HepG2 (cell line): ENCODE data around the gene IRX4. TPM values are rescaled to one million over a fixed set of nuclear protein-coding genes. Genes with fewer than 3 reads are reported as not detected.

Experiments used
- ATAC-seq: fragments of 200-7000 bp; cut with Tn5 transposase; 3 replicates; pipeline ENCODE4 v1.9.1; 2020; ENCODE audit warnings: mild to moderate bottlenecking, moderate library complexity
- BruUV-seq: library from RNA; stranded (reverse); fragments of 400-500 nt; replicated peaks from 2 replicates; lab custom pipeline; 2021; lab: Mats Ljungman, UMichigan
- CTCF ChIA-PET: fragments of 300-600 bp; formaldehyde crosslinking; extraction: SDS; loops from one replicate; lab custom pipeline; 2021; ENCODE audit warnings: low total read pairs, inconsistent platforms, low intra/inter-chr PET ratio; lab: Yijun Ruan, JAX
- POLR2A ChIA-PET: fragments of 350-600 bp; sonication (Branson Sonifier 250); formaldehyde crosslinking; loops from one replicate; lab custom pipeline; 2020; ENCODE audit warnings: antibody characterized with exemption, inconsistent platforms; lab: Yijun Ruan, JAX
- DNase-seq: peaks from one replicate; pipeline ENCODE4 v3.0.0-alpha.2; 2015; ENCODE audit warnings: low spot score
- FAIRE-seq: peaks from 3 replicates; lab custom pipeline; 2011; peaks lifted over from hg19 to GRCh38; lab: Jason Lieb, UNC
- H2AFZ ChIP-seq: one replicate; pipeline ENCODE4 v1.6.1; 2011; ENCODE audit warnings: low read length, inconsistent platforms
- H3K27ac ChIP-seq: fragments of 300-600 bp; 3 replicates; pipeline ENCODE4 v1.8.0; 2011; ENCODE audit warnings: mixed run types, mild to moderate bottlenecking, mixed read lengths, low read length, inconsistent platforms; ENCODE audit not compliant: insufficient read depth; ENCODE audit errors: extremely low read length
- H3K27me3 ChIP-seq, 2 experiments: fragments of 200-600 bp in 1 of 2; 2 replicates in 1 of 2; 3 replicates in 1 of 2; pipeline versions ENCODE4 v1.6.0 to v1.8.0; 2011; ENCODE audit warnings: low read length in 2 of 2, mild to moderate bottlenecking in 2 of 2, moderate library complexity in 2 of 2, inconsistent platforms in 1 of 2; ENCODE audit not compliant: insufficient read depth in 2 of 2, control insufficient read depth in 1 of 2
- H3K36me3 ChIP-seq, 2 experiments: fragments of 200-600 bp in 1 of 2; replicated peaks in 1 of 2; 2 replicates in 1 of 2; 3 replicates in 1 of 2; pipeline versions ENCODE4 v1.5.1 to v1.8.0; 2011; ENCODE audit warnings: low read length in 2 of 2, inconsistent platforms in 1 of 2; ENCODE audit not compliant: insufficient read depth in 2 of 2, control insufficient read depth in 1 of 2
- H3K4me1 ChIP-seq: 2 replicates; pipeline ENCODE4 v1.5.1; 2012; ENCODE audit warnings: low read length, inconsistent platforms; ENCODE audit not compliant: insufficient read depth
- H3K4me2 ChIP-seq: 2 replicates; pipeline ENCODE4 v1.6.0; 2011; ENCODE audit warnings: low read depth, low read length, inconsistent platforms
- H3K4me3 ChIP-seq, 3 experiments: fragments of 200-600 bp in 1 of 3; sonication (generic), shearing (Covaris generic) in 1 of 3; replicated peaks in 1 of 3; 2 replicates each; pipeline ENCODE4 v1.5.1; 2011 to 2016; ENCODE audit warnings: low read length in 3 of 3, inconsistent platforms in 2 of 3, low read depth in 2 of 3, mild to moderate bottlenecking in 2 of 3, control low read depth in 1 of 3, mixed read lengths in 1 of 3; ENCODE audit not compliant: insufficient read depth in 1 of 3
- H3K79me2 ChIP-seq: one replicate; pipeline ENCODE4 v1.6.1; 2011; ENCODE audit warnings: low read length, inconsistent platforms; ENCODE audit not compliant: insufficient read depth
- H3K9ac ChIP-seq: 2 replicates; pipeline ENCODE4 v1.6.0; 2011; ENCODE audit warnings: mild to moderate bottlenecking, low read depth, low read length, inconsistent platforms; ENCODE audit not compliant: insufficient read depth
- H3K9me3 ChIP-seq: 2 replicates; pipeline ENCODE4 v1.5.1; 2012; ENCODE audit warnings: mild to moderate bottlenecking, low read length
- H4K20me1 ChIP-seq: 2 replicates; pipeline ENCODE4 v1.6.0; 2011; ENCODE audit warnings: inconsistent platforms, mild to moderate bottlenecking, low read length, moderate library complexity; ENCODE audit not compliant: insufficient read depth
- DMAP1 ChIP-seq: IDR thresholded peaks from 2 replicates; pipeline ENCODE4 v1.6.1; 2016
- ETV5 ChIP-seq: IDR thresholded peaks from 2 replicates; pipeline ENCODE4 v1.6.1; 2018; ENCODE audit warnings: missing biosample characterization, missing genetic modification reagents, inconsistent platforms, borderline replicate concordance
- HNRNPUL1 ChIP-seq: fragments of 200-400 bp; formaldehyde crosslinking; IDR thresholded peaks from 2 replicates; pipeline ENCODE4 v1.6.1; 2017; ENCODE audit warnings: low read depth, mild to moderate bottlenecking, low read length, moderate library complexity
- ZNF570 ChIP-seq: sonication (generic); formaldehyde crosslinking; IDR thresholded peaks from 2 replicates; pipeline ENCODE4 v1.4.0; 2020; ENCODE audit warnings: mild to moderate bottlenecking, missing genetic modification reagents, borderline replicate concordance
- ZNF766 ChIP-seq: sonication (generic); formaldehyde crosslinking; IDR thresholded peaks from 2 replicates; pipeline ENCODE4 v1.5.0; 2020; ENCODE audit warnings: missing genetic modification reagents, borderline replicate concordance
- ZNF792 ChIP-seq: IDR thresholded peaks from 2 replicates; pipeline ENCODE4 v1.6.1; 2016
- WGBS: methylation state at CpG from one replicate; pipeline ENCODE4 v1.1.6; 2017; ENCODE audit warnings: low lambda C conversion rate; 5-methylcytosine and 5-hydroxymethylcytosine counted together
- in situ Hi-C: cut with HindIII; loops from 2 replicates; pipeline ENCODE4 v1.10.0; 2017; ENCODE audit warnings: low pct_unique_long_range_greater_than_20kb; ENCODE audit not compliant: extremely low pct_ligation_motif_present
- intact Hi-C: fragments of 100-400 bp; cut with micrococcal nuclease; formaldehyde crosslinking; loops from one replicate; pipeline ENCODE4 v1.10.0; 2022; ENCODE audit not compliant: unreplicated experiment
- polyA plus RNA-seq, 8 experiments: library from polyadenylated mRNA; depleted of rRNA in 3 of 8; stranded (reverse) in 7 of 8; unstranded in 1 of 8; fragments of >200 nt; fragmentation: Illumina TruSeq in 4 of 8; extraction: Trizol in 4 of 8; gene quantifications; 2 replicates each; pipeline versions ENCODE4 v1.2.1 to v1.2.3, GENCODE V29; 2011 to 2016; ENCODE audit warnings: low read depth in 4 of 8, missing spikeins in 1 of 8, mixed read lengths in 1 of 8; ENCODE audit not compliant: insufficient read depth in 1 of 8
- total RNA-seq, 5 experiments: library from RNA; depleted of rRNA; stranded (reverse); fragments of >200 nt; fragmentation: Illumina TruSeq; extraction: Trizol; gene quantifications; 2 replicates each; pipeline ENCODE4 v1.2.3, GENCODE V29; 2016; ENCODE audit warnings: low read depth in 1 of 5
- TF ChIP-seq, protein P1 (sequence below): IDR thresholded peaks from 2 replicates; pipeline ENCODE4 v1.6.1; 2016
- TF ChIP-seq, protein P2 (sequence below): sonication (generic); formaldehyde crosslinking; IDR thresholded peaks from 2 replicates; pipeline ENCODE4 v1.8.1; 2023; ENCODE audit warnings: mild to moderate bottlenecking, inconsistent platforms, moderate library complexity, missing genetic modification reagents, borderline replicate concordance
- TF ChIP-seq, protein P3 (sequence below): sonication (generic); formaldehyde crosslinking; IDR thresholded peaks from 2 replicates; pipeline ENCODE4 v1.4.0; 2020; ENCODE audit warnings: missing genetic modification reagents

IRX4 gene
- total and polyA plus RNA-seq, 2 of the 13 experiments (the other 11 are each of a cell fraction or from before 2014, with no cell fraction given), result not detected

DNA sequence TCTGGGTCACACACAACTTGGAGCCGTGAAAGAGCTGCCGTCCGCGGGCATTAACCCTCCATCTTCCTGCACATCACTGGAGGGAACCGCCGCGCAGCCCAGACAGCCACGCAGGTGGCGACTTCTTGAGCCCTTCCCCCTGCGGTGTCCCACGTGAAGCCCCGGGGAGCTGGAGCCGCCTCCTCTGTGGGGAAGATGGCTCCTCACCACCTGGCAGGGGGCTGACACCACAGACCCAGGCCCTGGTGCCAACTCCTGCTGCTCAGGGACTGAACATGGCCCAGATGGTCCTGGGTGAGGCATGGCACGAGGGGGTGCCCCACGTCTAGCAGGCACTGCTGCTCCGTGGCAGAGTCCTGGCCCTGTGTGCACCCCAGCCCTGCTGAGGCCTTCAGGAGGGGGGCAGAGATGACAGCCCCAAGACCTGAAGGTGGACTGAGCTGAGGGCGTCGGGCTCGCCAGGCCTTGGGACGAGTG lies 42.6 kb downstream of the IRX4 start:
- peaks cover 5 to 60% of the 10 kb centered on the region in 2 experiments; a peak in 4 of 5 replicates for H3K27me3 ChIP-seq
- no peak overlapping the region for H3K4me2 ChIP-seq
- WGBS, result 83% methylated on average over 13 of the region's 20 CpGs
- no peak overlapping the region for H3K27ac ChIP-seq
- POLR2A ChIA-PET, result no interaction called here
- no peaks in the 10 kb centered on the region for H3K79me2 ChIP-seq
- CTCF ChIA-PET, result no interaction called here
- H4K20me1 ChIP-seq, result no peaks in the 10 kb centered on the region
- no peaks in the 10 kb centered on the region for H3K36me3 ChIP-seq
- FAIRE-seq (no peak), DNase-seq (no peak), ATAC-seq (no peak)
- no peak overlapping the region for H3K4me3 ChIP-seq
- no peaks in the 10 kb centered on the region for H3K9me3 ChIP-seq
- no peak overlapping the region for H3K9ac ChIP-seq
- no TSS peak for BruUV-seq
- intact Hi-C loops (no loop called here), in situ Hi-C loops (no loop called here)
- TF ChIP-seq, protein P1, sequence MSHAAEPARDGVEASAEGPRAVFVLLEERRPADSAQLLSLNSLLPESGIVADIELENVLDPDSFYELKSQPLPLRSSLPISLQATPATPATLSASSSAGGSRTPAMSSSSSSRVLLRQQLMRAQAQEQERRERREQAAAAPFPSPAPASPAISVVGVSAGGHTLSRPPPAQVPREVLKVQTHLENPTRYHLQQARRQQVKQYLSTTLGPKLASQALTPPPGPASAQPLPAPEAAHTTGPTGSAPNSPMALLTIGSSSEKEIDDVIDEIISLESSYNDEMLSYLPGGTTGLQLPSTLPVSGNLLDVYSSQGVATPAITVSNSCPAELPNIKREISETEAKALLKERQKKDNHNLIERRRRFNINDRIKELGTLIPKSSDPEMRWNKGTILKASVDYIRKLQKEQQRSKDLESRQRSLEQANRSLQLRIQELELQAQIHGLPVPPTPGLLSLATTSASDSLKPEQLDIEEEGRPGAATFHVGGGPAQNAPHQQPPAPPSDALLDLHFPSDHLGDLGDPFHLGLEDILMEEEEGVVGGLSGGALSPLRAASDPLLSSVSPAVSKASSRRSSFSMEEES (CRISPR knock-in tag), result no peak
- no peak for TF ChIP-seq DMAP1 (CRISPR knock-in tag)
- no peak for TF ChIP-seq ZNF766 (CRISPR knock-in tag)
- no peak for TF ChIP-seq ZNF792 (CRISPR knock-in tag)
- TF ChIP-seq ZNF570 (CRISPR knock-in tag), result no peak
- TF ChIP-seq, protein P2, sequence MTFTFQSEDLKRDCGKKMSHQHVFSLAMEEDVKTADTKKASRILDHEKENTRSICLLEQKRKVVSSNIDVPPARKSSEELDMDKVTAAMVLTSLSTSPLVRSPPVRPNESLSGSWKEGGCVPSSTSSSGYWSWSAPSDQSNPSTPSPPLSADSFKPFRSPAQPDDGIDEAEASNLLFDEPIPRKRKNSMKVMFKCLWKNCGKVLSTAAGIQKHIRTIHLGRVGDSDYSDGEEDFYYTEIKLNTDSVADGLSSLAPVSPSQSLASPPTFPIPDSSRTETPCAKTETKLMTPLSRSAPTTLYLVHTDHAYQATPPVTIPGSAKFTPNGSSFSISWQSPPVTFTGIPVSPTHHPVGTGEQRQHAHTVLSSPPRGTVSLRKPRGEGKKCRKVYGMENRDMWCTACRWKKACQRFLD (CRISPR knock-in tag), result no peak
- TF ChIP-seq ETV5 (CRISPR knock-in tag), result no peak
- TF ChIP-seq, protein P3, sequence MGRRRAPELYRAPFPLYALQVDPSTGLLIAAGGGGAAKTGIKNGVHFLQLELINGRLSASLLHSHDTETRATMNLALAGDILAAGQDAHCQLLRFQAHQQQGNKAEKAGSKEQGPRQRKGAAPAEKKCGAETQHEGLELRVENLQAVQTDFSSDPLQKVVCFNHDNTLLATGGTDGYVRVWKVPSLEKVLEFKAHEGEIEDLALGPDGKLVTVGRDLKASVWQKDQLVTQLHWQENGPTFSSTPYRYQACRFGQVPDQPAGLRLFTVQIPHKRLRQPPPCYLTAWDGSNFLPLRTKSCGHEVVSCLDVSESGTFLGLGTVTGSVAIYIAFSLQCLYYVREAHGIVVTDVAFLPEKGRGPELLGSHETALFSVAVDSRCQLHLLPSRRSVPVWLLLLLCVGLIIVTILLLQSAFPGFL (CRISPR knock-in tag), result no peak
- no peak for TF ChIP-seq HNRNPUL1
- no peak overlapping the region for H2AFZ ChIP-seq
- peaks cover 19% of the 10 kb centered on the region for H3K4me1 ChIP-seq
